ENCODE data around the gene SPIRE1.

Gene SPIRE1

GRCh38 chr18:12657684-12658425 is at the start of gene SPIRE1:
TSS of gene SPIRE1 (minus strand) at chr18:12658107. CDS start at chr18:12657866, 241 bp downstream.
- DNase-seq = peak; percentile 46

- no peak for DNase-seq
These were observed 45.8 kb upstream of the SPIRE1 start for GRCh38 chr18:12703664-12704063.

- no peak for DNase-seq
These were observed 45.2 kb upstream of the SPIRE1 start for GRCh38 chr18:12703096-12703567.

- peak; percentile 86 for DNase-seq
These were observed 44.6 kb upstream of the SPIRE1 start, which contains the start of the genes CEP76 and PSMG2 for GRCh38 chr18:12702221-12703095. TSS of gene CEP76 (minus strand) at chr18:12702723. CDS start at chr18:12702548, 175 bp downstream. TSS of gene PSMG2 (plus strand) at chr18:12703042. CDS start at chr18:12703108, 66 bp downstream.

- DNase-seq = no peak
These were observed 43.3 kb upstream of the SPIRE1 start for GRCh38 chr18:12701161-12701560.

- no peak for DNase-seq
These were observed 41.8 kb upstream of the SPIRE1 start for GRCh38 chr18:12699747-12700146.

- no peak for DNase-seq
These were observed 36.1 kb upstream of the SPIRE1 start for GRCh38 chr18:12694032-12694431.

GRCh38 chr18:12692206-12692605 is 34.3 kb upstream of the SPIRE1 start:
- DNase-seq = no peak

- no peak for DNase-seq
These were observed 31.4 kb upstream of the SPIRE1 start for GRCh38 chr18:12689256-12689850.

GRCh38 chr18:12686100-12686499 is 28.2 kb upstream of the SPIRE1 start:
- DNase-seq = no peak

- no peak for DNase-seq
These were observed 21.4 kb upstream of the SPIRE1 start for GRCh38 chr18:12679183-12679786.

GRCh38 chr18:12668041-12668440 is 10.1 kb upstream of the SPIRE1 start:
- DNase-seq = no peak

GRCh38 chr18:12659904-12660605 is 2.1 kb upstream of the SPIRE1 start:
- peak; percentile 30 for DNase-seq

- no peak for DNase-seq
These were observed 675 bp upstream of the SPIRE1 start for GRCh38 chr18:12658426-12659138.

GRCh38 chr18:12656938-12657683 is 796 bp downstream of the SPIRE1 start:
- no peak for DNase-seq

GRCh38 chr18:12656605-12656937 is 1.3 kb downstream of the SPIRE1 start:
- DNase-seq = no peak

GRCh38 chr18:12654971-12655370 is 2.9 kb downstream of the SPIRE1 start:
- no peak for DNase-seq

GRCh38 chr18:12652861-12653401 is 5.0 kb downstream of the SPIRE1 start:
- DNase-seq = no peak

GRCh38 chr18:12651651-12652050 is 6.3 kb downstream of the SPIRE1 start:
- DNase-seq = no peak

- no peak for DNase-seq
These were observed 10.1 kb downstream of the SPIRE1 start for GRCh38 chr18:12647773-12648172.
